AG10803 (cell line): ENCODE measurements around the gene PPARG.
"Not testable (repeated sequence)": the region's sequence is repeated elsewhere in the genome, so short reads cannot be mapped to it uniquely, and the experiment has no call there.

ENCODE experiments used
- DNase-seq: peaks from one replicate; pipeline ENCODE4 v3.0.0; 2010; ENCODE audit warnings: low read depth
- H3K4me3 ChIP-seq: 2 replicates; pipeline ENCODE4 v1.5.1; 2011; ENCODE audit warnings: mild to moderate bottlenecking, low read length, control low read depth
- CTCF ChIP-seq: conservative IDR thresholded peaks from 2 replicates; pipeline ENCODE4 v1.5.1; 2011; ENCODE audit warnings: mild to moderate bottlenecking, low read length, control low read depth, inconsistent platforms

PPARG gene

GRCh38 chr3:12442654-12443501 lies 154.0 kb downstream of the PPARG start:
- TF ChIP-seq CTCF = no peak
- no peak overlapping the region for H3K4me3 ChIP-seq
- no peak for DNase-seq

GRCh38 chr3:12443781-12444522 lies 155.1 kb downstream of the PPARG start:
- TF ChIP-seq CTCF = no peak
- DNase-seq = no peak
- no peak overlapping the region for H3K4me3 ChIP-seq

GRCh38 chr3:12444582-12445471 lies 156.0 kb downstream of the PPARG start:
- no peak for TF ChIP-seq CTCF
- DNase-seq = no peak
- no peak overlapping the region for H3K4me3 ChIP-seq

- DNase-seq = no peak
- TF ChIP-seq CTCF = no peak
- no peak overlapping the region for H3K4me3 ChIP-seq
Observed at GRCh38 chr3:12445523-12446240, 156.8 kb downstream of the PPARG start.

GRCh38 chr3:12446298-12446697 lies 157.4 kb downstream of the PPARG start:
- TF ChIP-seq CTCF = no peak
- H3K4me3 ChIP-seq = no peak overlapping the region

GRCh38 chr3:12447075-12447474 lies 158.2 kb downstream of the PPARG start:
- no peak for DNase-seq
- no peak overlapping the region for H3K4me3 ChIP-seq
- TF ChIP-seq CTCF = no peak

More at GRCh38 chr3:12446298-12446697, 157.4 kb downstream of the PPARG start:
- no peak for DNase-seq

- not testable (repeated sequence) for DNase-seq, H3K4me3 ChIP-seq
Observed at GRCh38 chr3:12448404-12449202, 159.7 kb downstream of the PPARG start.
